Left renal cortex interstitium (tissue), 4 donors: ENCODE measurements around the gene RGS16. TPM values are rescaled to one million over a fixed set of nuclear protein-coding genes. Genes with fewer than 3 reads are reported as not detected.

Experiments used
- DNase-seq, 4 donors: peaks; one replicate each; pipeline ENCODE4 v3.0.0-alpha.2; 2013; ENCODE audit warnings: low read depth in 4 of 4, low spot score in 2 of 4, missing footprints in 1 of 4
- polyA plus RNA-seq, 4 donors: library from polyadenylated mRNA; unstranded; fragments of 120-200 nt; gene quantifications; one replicate each; pipeline ENCODE4 v1.2.1, GENCODE V29; 2013; ENCODE audit not compliant: insufficient read length in 4 of 4

The RGS16 gene
- polyA plus RNA-seq, 4 donors, result 1.0 to 2.5 (median 1.3) TPM

DNA sequence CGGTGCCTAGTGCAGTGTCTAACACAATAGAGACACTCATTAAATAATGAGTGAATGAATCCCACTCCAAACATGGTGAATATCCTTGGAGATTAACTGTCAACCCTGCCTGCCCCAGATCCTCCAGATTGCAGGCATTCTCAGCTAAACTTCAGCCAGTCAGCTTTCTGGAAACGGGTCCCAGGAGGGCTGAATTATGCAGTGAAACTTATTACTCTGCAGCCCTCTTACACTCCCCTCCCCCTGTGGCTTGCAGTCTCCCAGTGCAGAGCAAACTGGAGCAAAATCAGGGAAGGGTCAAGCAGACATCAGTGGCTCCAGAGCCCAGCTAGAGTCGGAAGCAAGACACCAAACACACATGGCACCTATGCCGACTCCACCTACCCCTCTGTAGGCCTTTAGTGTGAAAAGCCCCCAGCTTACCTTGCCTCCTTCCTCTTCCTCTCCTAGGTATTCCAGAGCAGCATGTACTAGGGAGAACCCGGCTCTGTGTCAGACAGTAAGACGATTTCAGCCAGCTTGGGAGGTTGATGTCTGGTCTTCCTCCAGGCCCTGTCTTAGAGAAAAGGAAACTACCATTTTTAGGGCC, 6.5 kb upstream of the RGS16 start:
- no peak for DNase-seq

DNA sequence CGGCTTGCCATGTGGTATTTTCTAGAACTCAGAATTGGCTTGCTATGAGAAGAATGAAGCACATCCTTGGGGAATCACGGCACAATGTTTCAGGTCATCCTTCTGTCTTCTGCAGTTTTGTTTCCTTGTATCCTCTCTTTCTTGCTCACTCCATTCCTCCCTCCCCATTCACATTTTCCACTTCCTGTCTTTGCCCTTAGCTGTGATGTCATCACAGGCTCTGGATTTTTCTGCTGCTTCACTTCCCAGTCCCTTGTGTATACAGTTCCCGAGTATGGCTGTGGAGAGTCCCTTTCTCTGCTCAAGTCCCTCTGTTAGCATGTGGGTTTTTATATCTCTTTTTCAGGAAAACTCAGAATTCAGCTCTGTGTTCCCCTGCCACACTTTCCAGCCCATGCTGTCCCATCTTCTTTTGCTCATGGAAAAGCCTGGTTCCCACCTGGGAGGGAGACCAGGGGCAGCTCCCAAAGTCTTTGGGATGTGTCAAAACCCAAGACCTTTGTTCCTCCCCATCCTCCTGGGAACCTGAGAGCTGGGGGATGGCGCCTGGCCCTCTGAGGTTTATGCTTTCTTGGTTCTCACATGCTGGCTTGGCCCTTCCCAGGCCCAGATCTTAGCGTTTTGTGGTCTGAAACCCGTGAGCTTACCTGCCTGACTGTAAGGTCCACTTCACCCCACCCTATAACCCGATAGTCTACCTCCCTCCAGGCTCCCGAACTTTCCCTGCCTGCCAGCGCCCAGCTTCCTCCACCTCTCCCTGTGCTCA, 4.8 kb upstream of the RGS16 start:
- DNase-seq, result no peak

DNA sequence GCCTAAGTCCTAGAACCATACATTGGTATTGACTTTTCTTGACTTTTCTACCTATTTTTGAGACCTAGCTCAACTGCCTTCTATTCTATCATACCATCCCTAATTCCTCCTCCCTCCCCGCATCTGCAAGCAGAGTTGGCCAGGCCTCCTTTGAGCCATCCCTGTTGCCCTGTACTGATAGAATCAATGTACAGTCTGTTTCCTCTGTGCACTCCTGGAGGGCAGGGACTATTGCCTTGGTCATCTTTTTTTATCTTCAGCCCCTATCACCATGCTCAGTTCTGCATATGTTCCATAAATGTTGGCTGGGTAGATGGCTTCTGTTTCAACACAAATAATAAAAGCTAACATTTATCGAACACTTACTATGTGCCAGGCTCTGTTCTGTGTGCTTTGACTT, 4.0 kb upstream of the RGS16 start:
- DNase-seq, result no peak

- no peak for DNase-seq
These were observed 3.4 kb upstream of the RGS16 start for GRCh38 chr1:182607566-182607965.

- DNase-seq, result no peak
These were observed 479 bp downstream of the RGS16 start for GRCh38 chr1:182603646-182604174.

DNA sequence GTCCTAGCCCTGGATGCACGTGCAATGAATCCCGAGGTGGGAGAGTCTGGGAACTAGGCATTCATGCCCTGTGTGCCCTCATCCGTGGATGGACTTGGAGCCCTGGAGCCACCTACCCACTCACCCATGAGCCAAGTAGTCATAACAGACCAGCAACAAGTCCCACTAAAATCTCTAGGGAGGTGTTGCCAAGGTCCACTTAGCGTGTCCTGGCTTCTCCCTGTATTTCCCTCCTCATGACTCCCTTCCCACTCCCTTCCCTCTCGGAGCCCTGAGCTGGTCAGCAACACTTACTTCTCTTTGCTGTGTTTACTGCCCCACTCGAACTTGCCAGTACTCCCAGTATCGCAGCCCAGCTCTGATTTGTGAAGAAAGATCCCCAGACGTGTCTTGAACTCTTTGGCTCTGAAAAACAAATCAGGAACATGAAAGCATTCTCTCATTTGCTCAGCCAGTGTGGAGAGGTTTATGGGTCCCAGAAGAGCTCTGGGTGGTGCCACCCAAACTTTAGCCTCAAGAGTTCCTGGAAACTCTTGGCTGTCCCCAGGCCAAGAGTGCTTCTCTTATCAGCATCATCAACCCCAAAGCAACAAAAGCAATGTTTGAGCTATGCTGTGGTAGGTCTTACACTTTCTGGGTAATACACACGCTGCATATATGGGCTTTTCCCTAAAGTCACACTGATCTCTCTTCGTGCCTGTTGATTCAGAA, 1.1 kb downstream of the RGS16 start:
- DNase-seq, result no peak

GRCh38 chr1:182601913-182602312, 2.3 kb downstream of the RGS16 start:
- DNase-seq, result no peak

DNA sequence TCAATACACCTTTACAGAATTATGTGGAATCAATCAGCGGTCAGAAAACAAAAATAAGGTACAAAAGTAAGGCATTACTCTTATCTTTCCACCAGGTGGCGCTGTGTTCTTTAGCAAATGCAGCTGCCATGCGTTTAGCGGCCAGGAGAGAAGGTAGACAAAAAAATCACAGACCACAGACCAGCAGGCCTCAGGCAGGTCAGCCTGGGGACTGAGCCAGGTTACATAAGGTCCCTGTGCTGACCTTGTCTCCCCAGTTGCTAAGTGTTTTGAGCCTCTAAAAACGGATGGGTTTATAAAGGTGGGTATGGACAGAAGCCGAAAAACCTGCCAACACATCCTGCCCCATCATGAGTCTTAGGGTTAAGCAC, 2.8 kb downstream of the RGS16 start:
- DNase-seq, result no peak

GRCh38 chr1:182600745-182601415, 3.3 kb downstream of the RGS16 start:
- DNase-seq, result no peak

- no peak for DNase-seq
These were observed 4.0 kb downstream of the RGS16 start for GRCh38 chr1:182600036-182600713.

GRCh38 chr1:182599339-182599738, 4.8 kb downstream of the RGS16 start:
- no peak for DNase-seq

GRCh38 chr1:182598296-182598695, 5.9 kb downstream of the RGS16 start:
- DNase-seq, result no peak

- no peak for DNase-seq
These were observed 7.3 kb downstream of the RGS16 start for GRCh38 chr1:182596934-182597333.

GRCh38 chr1:182595641-182596240, 8.4 kb downstream of the RGS16 start:
- DNase-seq, result no peak

DNA sequence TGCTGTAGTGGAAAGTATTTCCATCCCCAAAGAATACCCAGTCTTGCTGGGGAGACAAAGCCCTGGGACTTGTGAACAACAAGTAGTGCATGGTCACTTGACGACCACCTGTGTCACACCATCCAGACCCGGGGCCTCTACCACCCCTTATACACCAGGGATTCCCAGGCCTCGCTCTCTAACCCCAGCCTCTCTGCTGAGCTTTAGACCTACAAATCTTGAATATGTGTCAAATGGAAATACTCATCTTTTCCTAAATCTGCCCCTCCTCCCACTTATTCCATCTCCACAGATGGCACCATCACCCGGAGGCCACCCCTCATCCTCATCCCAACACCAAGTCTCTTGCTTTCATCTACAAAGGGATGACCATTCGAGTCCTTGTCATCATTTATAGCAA, 14.3 kb downstream of the RGS16 start:
- no peak for DNase-seq

- DNase-seq, result no peak
These were observed 14.7 kb downstream of the RGS16 start for GRCh38 chr1:182589520-182589919.

DNA sequence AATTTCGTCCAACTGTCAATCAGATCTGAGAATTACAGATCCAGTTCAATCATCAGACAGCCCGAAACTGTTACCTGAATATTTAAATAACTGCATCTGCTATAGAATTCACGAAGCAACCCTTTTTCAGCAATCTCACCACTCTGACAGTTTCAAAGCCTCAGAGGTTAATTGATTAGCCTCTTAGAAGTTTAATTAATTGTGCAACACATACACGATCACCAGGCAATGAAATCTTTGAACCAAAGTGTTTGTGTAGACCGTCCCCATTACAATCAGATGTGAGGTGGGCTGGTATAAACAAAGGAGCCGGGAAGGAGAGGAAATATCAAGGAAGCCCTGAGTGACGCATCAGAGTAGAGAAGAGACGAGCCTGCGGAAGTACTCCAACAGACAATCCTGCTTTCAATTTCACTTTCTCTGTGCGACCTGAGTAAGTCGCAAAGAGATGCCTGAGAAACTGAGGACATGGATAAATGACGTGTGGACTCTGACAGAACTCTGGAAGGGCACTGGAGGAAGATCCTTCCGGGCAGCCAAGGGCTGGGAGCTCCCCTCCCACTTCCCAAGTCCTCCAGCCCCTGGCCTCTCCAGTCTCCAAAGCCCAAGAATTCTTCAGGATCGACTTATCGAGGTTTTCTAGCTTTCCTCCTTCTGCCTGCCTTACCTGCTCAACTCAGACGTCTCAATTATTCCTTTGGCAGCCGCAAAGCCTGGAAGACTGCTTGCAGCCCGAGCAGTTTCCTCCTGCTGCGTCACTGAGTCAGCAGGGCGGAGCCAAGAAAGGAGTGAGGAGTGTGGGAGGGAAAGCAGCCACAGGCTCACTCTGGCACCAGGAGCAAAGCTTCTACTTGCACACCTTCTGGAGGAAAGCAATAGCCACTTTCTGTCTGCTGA, 15.4 kb downstream of the RGS16 start, which contains the start of gene RNASEL:
Gene RNASEL, minus strand, starts transcription at position 757 of the 897 bp plus-strand sequence. CDS start 2,450 bp downstream, outside the sequence.
- DNase-seq, result peak in 2 of 4 donors; percentile 71 to 72

- no peak for DNase-seq
These were observed 16.3 kb downstream of the RGS16 start for GRCh38 chr1:182587666-182588499.
